ENCODE measurements around the gene CTNNA3. TPM values are rescaled to one million over a fixed set of nuclear protein-coding genes. Genes with fewer than 3 reads are reported as not detected.
"Not testable (repeated sequence)": the region's sequence is repeated elsewhere in the genome, so short reads cannot be mapped to it uniquely, and the experiment has no call there.

CTNNA3 gene
- total RNA-seq, 1 donor from 2014 or later: 0.92 TPM

- no peak for DNase-seq (ENCODE audit: low spot score)
- no peak overlapping the region for H3K27ac Mint-ChIP-seq (ENCODE audit: unreplicated experiment)
- H3K4me1 Mint-ChIP-seq (ENCODE audit: low read depth): peaks cover 8% of the 10 kb centered on the region
- H3K36me3 Mint-ChIP-seq (ENCODE audit: low read depth): peaks cover 1% of the 10 kb centered on the region
- peaks cover 22% of the 10 kb centered on the region for H3K27me3 Mint-ChIP-seq (ENCODE audit: low read depth)
- no peak overlapping the region for H3K4me3 Mint-ChIP-seq (ENCODE audit: unreplicated experiment)
- TF ChIP-seq CTCF (IDR thresholded peaks at IDR 0.05): no peak
- H3K9me3 Mint-ChIP-seq (ENCODE audit: low read depth): peaks cover 11% of the 10 kb centered on the region
Observed at GRCh38 chr10:67696679-67697078, 684 bp upstream of the CTNNA3 start.

- H3K9me3 Mint-ChIP-seq (ENCODE audit: low read depth): peaks cover 4% of the 10 kb centered on the region
- H3K27me3 Mint-ChIP-seq (ENCODE audit: low read depth): peaks cover 20% of the 10 kb centered on the region
- no peak for DNase-seq (ENCODE audit: low spot score)
- H3K36me3 Mint-ChIP-seq (ENCODE audit: low read depth): no peaks in the 10 kb centered on the region
- H3K4me1 Mint-ChIP-seq (ENCODE audit: low read depth): peaks cover 8% of the 10 kb centered on the region
- no peak overlapping the region for H3K4me3 Mint-ChIP-seq (ENCODE audit: unreplicated experiment)
- no peak overlapping the region for H3K27ac Mint-ChIP-seq (ENCODE audit: unreplicated experiment)
- TF ChIP-seq CTCF (IDR thresholded peaks at IDR 0.05): no peak
Observed at GRCh38 chr10:67695555-67695954, 440 bp downstream of the CTNNA3 start.

- peaks cover 20% of the 10 kb centered on the region for H3K27me3 Mint-ChIP-seq (ENCODE audit: low read depth)
- H3K36me3 Mint-ChIP-seq (ENCODE audit: low read depth); H3K4me1 Mint-ChIP-seq (ENCODE audit: low read depth); H3K4me3 Mint-ChIP-seq (ENCODE audit: unreplicated experiment); H3K9me3 Mint-ChIP-seq (ENCODE audit: low read depth); DNase-seq (ENCODE audit: low spot score); H3K27ac Mint-ChIP-seq (ENCODE audit: unreplicated experiment): not testable (repeated sequence)
Observed at GRCh38 chr10:67691861-67692260, 4.1 kb downstream of the CTNNA3 start.

- not testable (repeated sequence) for DNase-seq (ENCODE audit: low spot score); H3K36me3 Mint-ChIP-seq (ENCODE audit: low read depth); H3K4me3 Mint-ChIP-seq (ENCODE audit: unreplicated experiment); H3K27ac Mint-ChIP-seq (ENCODE audit: unreplicated experiment); H3K4me1 Mint-ChIP-seq (ENCODE audit: low read depth); H3K9me3 Mint-ChIP-seq (ENCODE audit: low read depth)
- peaks cover 10% of the 10 kb centered on the region for H3K27me3 Mint-ChIP-seq (ENCODE audit: low read depth)
Observed at GRCh38 chr10:67690540-67690939, 5.5 kb downstream of the CTNNA3 start.

- not testable (repeated sequence) for DNase-seq (ENCODE audit: low spot score); H3K27ac Mint-ChIP-seq (ENCODE audit: unreplicated experiment); H3K4me3 Mint-ChIP-seq (ENCODE audit: unreplicated experiment); H3K27me3 Mint-ChIP-seq (ENCODE audit: low read depth); H3K4me1 Mint-ChIP-seq (ENCODE audit: low read depth)
- Mint-ChIP-seq H3K36me3 (ENCODE audit: low read depth) (peaks cover 11% of the 10 kb centered on the region), H3K9me3 (ENCODE audit: low read depth) (peaks cover 31% of the 10 kb centered on the region)
Observed at GRCh38 chr10:67684140-67684539, 11.9 kb downstream of the CTNNA3 start.

- no peak overlapping the region for H3K27ac Mint-ChIP-seq (ENCODE audit: unreplicated experiment)
- H3K4me3 Mint-ChIP-seq (ENCODE audit: unreplicated experiment): no peak overlapping the region
- TF ChIP-seq CTCF (IDR thresholded peaks at IDR 0.05): no peak
- no peaks in the 10 kb centered on the region for H3K36me3 Mint-ChIP-seq (ENCODE audit: low read depth)
- peaks cover 7% of the 10 kb centered on the region for H3K27me3 Mint-ChIP-seq (ENCODE audit: low read depth)
- peaks cover 8% of the 10 kb centered on the region for H3K4me1 Mint-ChIP-seq (ENCODE audit: low read depth)
- peaks cover 6% of the 10 kb centered on the region for H3K9me3 Mint-ChIP-seq (ENCODE audit: low read depth)
- DNase-seq (ENCODE audit: low spot score): no peak
Observed at GRCh38 chr10:67678335-67678974, 17.5 kb downstream of the CTNNA3 start.

GRCh38 chr10:67676208-67676825 lies 19.7 kb downstream of the CTNNA3 start:
- TF ChIP-seq CTCF (IDR thresholded peaks at IDR 0.05): no peak
- H3K27me3 Mint-ChIP-seq (ENCODE audit: low read depth): peaks cover 7% of the 10 kb centered on the region
- H3K4me1 Mint-ChIP-seq (ENCODE audit: low read depth): peaks cover 8% of the 10 kb centered on the region
- no peak overlapping the region for H3K4me3 Mint-ChIP-seq (ENCODE audit: unreplicated experiment)
- no peak for DNase-seq (ENCODE audit: low spot score)
- no peaks in the 10 kb centered on the region for H3K9me3 Mint-ChIP-seq (ENCODE audit: low read depth)
- no peak overlapping the region for H3K27ac Mint-ChIP-seq (ENCODE audit: unreplicated experiment)
- H3K36me3 Mint-ChIP-seq (ENCODE audit: low read depth): no peaks in the 10 kb centered on the region
